NT2/D1 (cell line): ENCODE results near the gene VEPH1.

Source experiments
- DNase-seq: peaks from one replicate; pipeline ENCODE4 v3.0.0-alpha.2; 2011; ENCODE audit warnings: low read depth, low spot score
- H3K27me3 ChIP-seq: 2 replicates; pipeline ENCODE4 v1.6.0; 2011; ENCODE audit warnings: mild to moderate bottlenecking; ENCODE audit not compliant: insufficient read length, insufficient read depth
- H3K36me3 ChIP-seq: 2 replicates; pipeline ENCODE4 v1.6.1; 2011; ENCODE audit warnings: mild to moderate bottlenecking, low read length, mixed read lengths; ENCODE audit not compliant: insufficient read depth, insufficient read length
- H3K4me1 ChIP-seq: 2 replicates; pipeline ENCODE4 v1.5.1; 2011; ENCODE audit not compliant: insufficient read depth, insufficient read length
- H3K4me3 ChIP-seq: 2 replicates; pipeline ENCODE4 v1.5.1; 2011; ENCODE audit warnings: low read depth; ENCODE audit not compliant: insufficient read length
- H3K9ac ChIP-seq: 2 replicates; pipeline ENCODE4 v1.6.0; 2011; ENCODE audit warnings: low read depth; ENCODE audit not compliant: insufficient read length
- H3K9me3 ChIP-seq: 2 replicates; pipeline ENCODE4 v1.5.1; 2011; ENCODE audit warnings: mild to moderate bottlenecking, low read length; ENCODE audit not compliant: insufficient read depth
- SUZ12 ChIP-seq: IDR thresholded peaks from 2 replicates; pipeline ENCODE4 v1.6.1; 2011; ENCODE audit not compliant: insufficient read length, insufficient read depth; ENCODE audit errors: extremely low read depth
- YY1 ChIP-seq: IDR thresholded peaks from 2 replicates; pipeline ENCODE4 v1.6.1; 2011; ENCODE audit not compliant: insufficient read length, insufficient read depth
- ZNF274 ChIP-seq: IDR thresholded peaks from 2 replicates; pipeline ENCODE4 v1.6.1; 2011; ENCODE audit warnings: mild to moderate bottlenecking, low read depth, low read length

The VEPH1 gene

DNA sequence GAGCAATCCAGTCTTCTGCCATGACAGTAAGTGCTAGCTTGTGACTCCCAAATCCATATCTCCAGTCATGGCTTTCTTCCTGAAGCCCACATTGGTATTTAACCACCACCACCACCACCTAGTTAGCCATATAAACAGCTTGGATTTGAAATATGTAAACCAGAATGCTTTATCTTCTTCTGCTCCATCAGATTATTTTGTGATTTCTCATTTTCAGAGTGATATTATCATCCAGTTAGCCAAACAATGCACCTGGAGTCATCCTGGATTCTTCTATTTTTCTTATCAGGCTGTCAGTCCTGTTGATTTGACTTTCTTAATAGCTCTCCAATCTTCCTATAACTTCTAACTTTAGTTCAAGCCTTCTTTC lies 190.9 kb downstream of the VEPH1 start:
- Histone ChIP-seq H3K36me3 (no peaks in the 10 kb centered on the region), H3K4me3 (no peak overlapping the region), H3K4me1 (no peaks in the 10 kb centered on the region), H3K27me3 (no peaks in the 10 kb centered on the region), H3K9me3 (no peaks in the 10 kb centered on the region), H3K9ac (no peak overlapping the region)
- no peak for DNase-seq
- TF ChIP-seq ZNF274 (no peak), SUZ12 (no peak), YY1 (no peak)

DNA sequence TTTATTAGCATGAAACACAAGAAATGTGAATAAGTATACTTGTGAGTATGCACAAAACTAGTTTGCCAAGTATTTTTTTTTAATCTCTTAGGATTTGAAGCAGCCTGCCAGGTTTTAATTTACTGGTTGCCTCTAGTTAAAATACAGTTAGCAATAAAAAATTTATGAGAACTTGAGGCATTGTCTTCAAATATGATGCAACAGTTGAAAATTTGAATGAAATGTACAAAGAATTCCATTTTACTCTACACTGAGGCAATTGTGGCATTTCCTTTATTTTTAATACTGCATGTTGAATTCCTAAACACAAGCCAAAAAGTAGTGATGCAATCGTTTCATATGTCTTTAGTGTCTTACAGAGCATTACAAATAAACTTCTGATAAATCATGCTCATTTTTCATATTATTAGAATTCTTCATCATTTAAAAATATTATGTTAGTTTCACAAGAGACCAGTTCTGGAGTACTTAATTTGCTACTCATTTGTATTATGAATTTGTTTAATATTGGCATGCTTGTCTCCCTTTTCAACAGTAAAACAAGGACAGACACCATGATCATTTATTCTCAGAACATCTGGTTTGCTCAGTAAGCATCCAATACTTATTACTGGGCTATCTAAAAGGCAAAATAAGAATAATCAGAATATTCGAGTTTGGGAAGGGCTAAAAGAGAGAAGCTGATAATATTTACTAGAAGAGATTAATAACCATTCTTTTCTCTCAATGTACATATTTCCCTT lies 191.4 kb downstream of the VEPH1 start:
- no peak overlapping the region for H3K9ac ChIP-seq
- TF ChIP-seq ZNF274: no peak
- TF ChIP-seq YY1: no peak
- no peak for TF ChIP-seq SUZ12
- H3K9me3 ChIP-seq: no peaks in the 10 kb centered on the region
- H3K4me3 ChIP-seq: no peak overlapping the region
- H3K4me1 ChIP-seq: no peaks in the 10 kb centered on the region
- no peaks in the 10 kb centered on the region for H3K27me3 ChIP-seq
- DNase-seq: no peak
- H3K36me3 ChIP-seq: no peaks in the 10 kb centered on the region

DNA sequence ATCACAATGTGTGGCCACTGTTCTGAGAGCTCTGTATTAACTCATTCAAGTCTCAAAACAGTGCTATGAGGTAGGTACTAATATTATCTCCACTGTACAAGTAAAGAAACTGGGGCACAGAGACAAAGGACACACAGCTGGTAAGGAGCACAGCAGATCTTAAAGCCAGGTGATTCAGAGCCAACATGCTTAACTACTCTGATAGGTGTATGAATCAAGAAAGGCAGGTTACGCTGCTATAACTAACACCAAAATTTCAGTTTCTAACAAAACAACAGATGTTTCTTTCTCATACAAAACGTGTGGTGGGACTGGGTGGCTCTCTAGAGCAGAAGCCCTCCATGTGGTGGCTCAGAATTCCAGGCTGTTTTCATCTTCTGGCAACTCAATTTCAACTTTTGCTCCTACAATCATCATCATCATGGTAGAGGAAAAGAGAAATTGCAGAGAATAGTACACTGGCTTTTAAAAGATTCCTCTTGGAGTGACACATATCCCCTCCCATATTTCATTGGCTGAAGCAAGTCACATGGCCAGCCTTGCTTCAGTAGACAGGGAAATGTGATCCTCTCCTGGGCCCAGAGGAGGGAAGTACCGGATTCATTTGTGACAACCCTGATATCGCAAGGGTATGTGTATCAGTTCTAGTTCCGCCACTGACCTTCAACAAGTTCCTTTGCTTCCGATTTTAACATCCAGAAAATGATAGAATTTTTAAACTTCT lies 192.7 kb downstream of the VEPH1 start:
- Histone ChIP-seq H3K4me1 (no peaks in the 10 kb centered on the region), H3K27me3 (no peaks in the 10 kb centered on the region), H3K9me3 (no peaks in the 10 kb centered on the region), H3K9ac (no peak overlapping the region), H3K4me3 (no peak overlapping the region), H3K36me3 (no peaks in the 10 kb centered on the region)
- TF ChIP-seq ZNF274 (no peak), YY1 (no peak), SUZ12 (no peak)
- no peak for DNase-seq

DNA sequence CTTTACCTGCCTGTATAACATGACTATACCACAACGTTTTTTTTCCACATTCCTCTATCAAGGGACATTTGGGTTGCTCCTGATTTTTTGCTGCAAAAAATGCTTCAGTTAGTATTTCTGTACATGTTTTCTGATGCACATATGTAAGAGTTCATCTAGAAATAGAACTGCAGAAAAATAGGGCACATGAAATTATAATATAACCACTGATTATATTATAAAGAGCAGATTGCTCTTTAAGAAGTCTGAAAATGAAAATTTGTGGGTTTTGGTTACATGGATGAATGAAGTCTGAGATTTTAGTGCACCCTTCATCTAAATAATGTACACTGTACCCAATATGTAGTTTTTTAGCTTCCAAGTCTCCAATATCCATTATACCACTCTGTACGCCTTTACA lies 196.7 kb downstream of the VEPH1 start:
- Histone ChIP-seq H3K9me3 (no peaks in the 10 kb centered on the region), H3K36me3 (no peaks in the 10 kb centered on the region), H3K9ac (no peak overlapping the region), H3K4me3 (no peak overlapping the region), H3K4me1 (no peaks in the 10 kb centered on the region), H3K27me3 (no peaks in the 10 kb centered on the region)
- TF ChIP-seq SUZ12 (no peak), ZNF274 (no peak), YY1 (no peak)
- no peak for DNase-seq

DNA sequence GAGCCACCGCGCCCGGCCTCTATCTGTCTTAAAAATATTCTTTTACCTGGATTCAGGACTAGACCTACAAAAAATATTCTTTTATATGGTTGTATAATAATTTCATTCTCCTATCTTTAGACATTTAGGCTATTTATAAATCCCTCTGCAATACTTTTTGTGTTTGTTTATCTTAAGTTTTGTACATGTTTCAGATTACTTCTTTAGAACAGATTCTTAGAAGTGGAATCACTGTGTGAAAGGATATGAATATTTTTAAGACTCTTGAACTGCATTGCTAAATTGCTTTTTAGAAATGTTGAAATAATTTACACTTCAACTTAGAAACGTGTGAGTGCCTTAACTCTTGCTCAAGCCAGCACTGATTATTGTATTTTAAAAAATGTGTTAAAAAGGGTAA lies 197.8 kb downstream of the VEPH1 start:
- Histone ChIP-seq H3K36me3 (no peaks in the 10 kb centered on the region), H3K9ac (no peak overlapping the region), H3K9me3 (no peaks in the 10 kb centered on the region), H3K4me3 (no peak overlapping the region), H3K4me1 (no peaks in the 10 kb centered on the region), H3K27me3 (no peaks in the 10 kb centered on the region)
- no peak for DNase-seq
- TF ChIP-seq SUZ12 (no peak), ZNF274 (no peak), YY1 (no peak)

DNA sequence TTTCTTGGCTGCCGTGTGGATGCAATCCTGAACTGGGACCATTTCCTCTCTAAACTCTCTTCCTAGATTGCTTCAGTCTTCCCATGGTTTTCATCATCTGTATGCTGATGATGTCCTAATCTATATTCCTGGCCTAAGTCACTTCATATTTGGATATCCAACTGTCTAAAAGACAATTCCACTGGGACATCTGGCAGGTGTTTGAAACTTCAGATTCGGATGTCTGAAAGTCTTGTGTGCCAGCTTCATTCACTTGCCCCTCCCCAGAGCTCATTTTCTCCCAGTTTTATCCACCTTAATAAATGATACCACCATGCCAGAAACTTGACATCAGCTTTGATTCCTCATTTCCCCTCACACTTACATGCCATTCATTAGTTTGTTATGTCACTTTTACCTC lies 201.5 kb downstream of the VEPH1 start:
- Histone ChIP-seq H3K27me3 (no peaks in the 10 kb centered on the region), H3K4me1 (no peaks in the 10 kb centered on the region), H3K4me3 (no peak overlapping the region), H3K9ac (no peak overlapping the region), H3K9me3 (no peaks in the 10 kb centered on the region), H3K36me3 (no peaks in the 10 kb centered on the region)
- DNase-seq: no peak
- TF ChIP-seq SUZ12: no peak
- TF ChIP-seq ZNF274: no peak
- no peak for TF ChIP-seq YY1

DNA sequence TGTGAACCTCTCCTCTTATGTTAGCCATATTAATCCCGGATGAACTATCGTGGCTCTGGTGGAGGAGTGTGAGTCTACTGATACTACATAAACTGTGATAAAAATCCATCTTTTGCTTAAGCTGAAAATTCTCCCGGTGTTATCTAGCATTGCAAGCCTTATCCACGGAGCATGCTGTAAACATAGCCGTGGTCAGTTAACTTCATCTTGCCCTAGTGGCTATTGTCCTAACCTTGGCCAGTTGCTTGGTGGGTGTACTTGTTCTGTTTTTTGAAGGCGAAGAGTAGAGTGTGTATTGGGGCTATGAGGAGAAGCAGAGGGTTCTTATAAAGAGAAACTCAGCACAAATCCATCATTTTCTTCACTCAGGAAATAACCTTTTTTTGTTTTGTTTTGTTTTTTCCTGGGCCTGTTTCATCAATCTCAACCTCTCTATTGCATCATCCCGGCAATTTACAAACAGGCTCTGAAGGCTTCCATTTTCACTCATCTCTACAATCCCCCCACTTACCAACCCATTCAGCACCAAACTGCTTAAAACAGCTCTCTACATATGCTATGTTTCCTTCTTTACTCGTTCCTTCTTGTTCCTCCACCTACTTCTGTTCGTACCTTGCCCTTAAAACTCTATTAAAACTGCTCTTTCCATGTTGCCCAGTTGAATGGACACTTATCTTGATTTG lies 202.1 kb downstream of the VEPH1 start:
- no peaks in the 10 kb centered on the region for H3K27me3 ChIP-seq
- no peak overlapping the region for H3K4me3 ChIP-seq
- DNase-seq: no peak
- no peaks in the 10 kb centered on the region for H3K4me1 ChIP-seq
- TF ChIP-seq ZNF274: no peak
- TF ChIP-seq YY1: no peak
- no peak for TF ChIP-seq SUZ12
- no peaks in the 10 kb centered on the region for H3K9me3 ChIP-seq
- H3K9ac ChIP-seq: no peak overlapping the region
- H3K36me3 ChIP-seq: no peaks in the 10 kb centered on the region
